ENCODE data around the gene MANSC1. TPM values are rescaled to one million over a fixed set of nuclear protein-coding genes. Genes with fewer than 3 reads are reported as not detected.

Gene MANSC1
- total and polyA plus RNA-seq, 2 of the 13 experiments (the other 11 are each of a cell fraction or from before 2014, with no cell fraction given) = 1.9 to 4.2 TPM

DNA sequence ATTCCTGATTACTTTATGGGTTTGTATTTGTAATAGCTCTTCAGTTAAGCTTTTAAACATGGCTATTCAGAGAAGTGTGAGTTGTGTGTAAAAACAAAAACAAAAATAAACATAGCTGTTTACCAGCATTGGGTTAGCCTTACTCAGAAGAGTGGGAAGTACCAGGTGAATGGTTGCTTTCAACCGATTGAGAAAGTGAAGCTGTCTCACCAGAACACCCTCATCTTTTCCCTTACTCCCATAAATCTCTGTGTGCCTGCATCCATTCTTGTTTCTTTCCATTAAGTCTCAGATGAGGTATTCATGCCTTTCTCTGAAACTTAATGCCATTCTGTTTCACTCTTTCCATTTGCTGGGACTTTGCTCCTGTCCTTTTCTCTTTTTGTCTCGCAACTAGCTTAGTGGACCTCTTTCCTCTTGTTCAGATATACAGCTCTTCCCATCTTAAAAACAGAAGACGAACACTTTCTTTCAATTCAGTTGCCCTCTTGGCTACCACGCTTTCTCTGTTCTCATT is 17.5 kb upstream of the MANSC1 start:
- no TSS peak for BruUV-seq (replicated peaks)
- Histone ChIP-seq H3K27ac (ENCODE audit: extremely low read length, insufficient read depth, low read length) (no peak overlapping the region), H3K4me3 (replicated peaks in 1 of 3; ENCODE audit: insufficient read depth in 1 of 3, low read depth in 2 of 3, low read length in 3 of 3) (no peak overlapping the region), H3K4me1 (ENCODE audit: insufficient read depth, low read length) (peaks cover 2% of the 10 kb centered on the region), H3K9ac (ENCODE audit: insufficient read depth, low read depth, low read length) (no peak overlapping the region), H3K4me2 (ENCODE audit: low read depth, low read length) (no peak overlapping the region), H3K79me2 (ENCODE audit: insufficient read depth, low read length) (no peaks in the 10 kb centered on the region), H3K27me3 (ENCODE audit: control insufficient read depth in 1 of 2, insufficient read depth in 2 of 2, low read length in 2 of 2) (no peaks in the 10 kb centered on the region), H2AFZ (ENCODE audit: low read length) (no peak overlapping the region), H3K9me3 (ENCODE audit: low read length) (no peaks in the 10 kb centered on the region), H3K36me3 (replicated peaks in 1 of 2; ENCODE audit: control insufficient read depth in 1 of 2, insufficient read depth in 2 of 2, low read length in 2 of 2) (0 out of 5 replicates have a peak, but pooled peaks cover 1 to 4% of the 10 kb centered on the region in 2 experiments), H4K20me1 (ENCODE audit: insufficient read depth, low read length) (no peaks in the 10 kb centered on the region)
- ChIA-PET CTCF (ENCODE audit: low intra/inter-chr PET ratio, low total read pairs) (no interaction called here), POLR2A (interaction anchor here (3.9 kb wide), 1 partner anchor 10 kb away, joined by 21 read pairs; the partner anchor contains the start of gene BORCS5)
- intact Hi-C loops (cut with micrococcal nuclease; ENCODE audit: unreplicated experiment) = no loop called here
- ATAC-seq = no peak
- FAIRE-seq = no peak
- no peak for DNase-seq (ENCODE audit: low spot score)
- WGBS (ENCODE audit: low lambda C conversion rate) = 94% methylated on average over 4 of the region's 4 CpGs
- in situ Hi-C loops (cut with HindIII; ENCODE audit: extremely low pct_ligation_motif_present, low pct_unique_long_range_greater_than_20kb) = no loop called here
- TF ChIP-seq, protein P1, sequence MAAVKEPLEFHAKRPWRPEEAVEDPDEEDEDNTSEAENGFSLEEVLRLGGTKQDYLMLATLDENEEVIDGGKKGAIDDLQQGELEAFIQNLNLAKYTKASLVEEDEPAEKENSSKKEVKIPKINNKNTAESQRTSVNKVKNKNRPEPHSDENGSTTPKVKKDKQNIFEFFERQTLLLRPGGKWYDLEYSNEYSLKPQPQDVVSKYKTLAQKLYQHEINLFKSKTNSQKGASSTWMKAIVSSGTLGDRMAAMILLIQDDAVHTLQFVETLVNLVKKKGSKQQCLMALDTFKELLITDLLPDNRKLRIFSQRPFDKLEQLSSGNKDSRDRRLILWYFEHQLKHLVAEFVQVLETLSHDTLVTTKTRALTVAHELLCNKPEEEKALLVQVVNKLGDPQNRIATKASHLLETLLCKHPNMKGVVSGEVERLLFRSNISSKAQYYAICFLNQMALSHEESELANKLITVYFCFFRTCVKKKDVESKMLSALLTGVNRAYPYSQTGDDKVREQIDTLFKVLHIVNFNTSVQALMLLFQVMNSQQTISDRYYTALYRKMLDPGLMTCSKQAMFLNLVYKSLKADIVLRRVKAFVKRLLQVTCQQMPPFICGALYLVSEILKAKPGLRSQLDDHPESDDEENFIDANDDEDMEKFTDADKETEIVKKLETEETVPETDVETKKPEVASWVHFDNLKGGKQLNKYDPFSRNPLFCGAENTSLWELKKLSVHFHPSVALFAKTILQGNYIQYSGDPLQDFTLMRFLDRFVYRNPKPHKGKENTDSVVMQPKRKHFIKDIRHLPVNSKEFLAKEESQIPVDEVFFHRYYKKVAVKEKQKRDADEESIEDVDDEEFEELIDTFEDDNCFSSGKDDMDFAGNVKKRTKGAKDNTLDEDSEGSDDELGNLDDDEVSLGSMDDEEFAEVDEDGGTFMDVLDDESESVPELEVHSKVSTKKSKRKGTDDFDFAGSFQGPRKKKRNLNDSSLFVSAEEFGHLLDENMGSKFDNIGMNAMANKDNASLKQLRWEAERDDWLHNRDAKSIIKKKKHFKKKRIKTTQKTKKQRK (IDR thresholded peaks at IDR 0.05; ENCODE audit: low read length) = no peak
- TF ChIP-seq ZFP90 (CRISPR knock-in tag; IDR thresholded peaks at IDR 0.05; ENCODE audit: borderline replicate concordance) (no peak), ZFY (CRISPR knock-in tag; IDR thresholded peaks at IDR 0.05) (no peak), ZNF747 (CRISPR knock-in tag; IDR thresholded peaks at IDR 0.05; ENCODE audit: borderline replicate concordance) (no peak)

Measured in HepG2 (cell line).